ENCODE measurements around the gene PTGR1. TPM values are rescaled to one million over a fixed set of nuclear protein-coding genes. Genes with fewer than 3 reads are reported as not detected.

PTGR1 gene
- total and polyA plus RNA-seq, 3 donors from 2014 or later = 20.9 to 26.6 (median 20.9) TPM

DNA sequence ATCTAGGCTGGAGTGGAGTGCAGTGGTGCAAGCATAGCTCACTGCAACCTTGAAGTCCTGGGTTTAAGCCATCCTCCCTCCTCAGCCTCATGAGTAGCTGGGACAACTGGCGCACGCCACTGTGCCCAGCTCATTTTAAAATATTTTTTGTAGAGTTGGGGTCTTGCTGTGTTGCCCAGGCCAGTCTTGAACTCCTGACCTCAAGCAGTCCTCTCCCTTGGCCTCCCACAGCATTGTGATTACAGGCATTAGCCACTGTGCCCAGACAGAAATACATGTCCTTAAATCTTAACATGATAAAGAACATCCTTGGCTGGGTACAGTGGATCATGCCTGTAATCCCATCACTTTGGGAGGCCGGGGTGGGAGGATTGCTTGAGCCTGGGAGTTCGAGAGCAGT is 67.7 kb downstream of the PTGR1 start:
- intact Hi-C loops (cut with DNase I; ENCODE audit: low total_unique reads) = no loop called here
- Histone ChIP-seq H3K36me3 (ENCODE audit: low read depth, missing control alignments) (no peaks in the 10 kb centered on the region), H3K27ac (no peak overlapping the region), H3K9me3 (no peaks in the 10 kb centered on the region), H3K4me3 (no peak overlapping the region), H3K4me1 (no peaks in the 10 kb centered on the region), H3K27me3 (no peaks in the 10 kb centered on the region)
- 95 to 98% methylated on average over 4 of the region's 4 CpGs for WGBS, 2 donors
- no peak for DNase-seq
- TF ChIP-seq POLR2A (IDR thresholded peaks at IDR 0.05) = no peak
- TF ChIP-seq, protein P1, sequence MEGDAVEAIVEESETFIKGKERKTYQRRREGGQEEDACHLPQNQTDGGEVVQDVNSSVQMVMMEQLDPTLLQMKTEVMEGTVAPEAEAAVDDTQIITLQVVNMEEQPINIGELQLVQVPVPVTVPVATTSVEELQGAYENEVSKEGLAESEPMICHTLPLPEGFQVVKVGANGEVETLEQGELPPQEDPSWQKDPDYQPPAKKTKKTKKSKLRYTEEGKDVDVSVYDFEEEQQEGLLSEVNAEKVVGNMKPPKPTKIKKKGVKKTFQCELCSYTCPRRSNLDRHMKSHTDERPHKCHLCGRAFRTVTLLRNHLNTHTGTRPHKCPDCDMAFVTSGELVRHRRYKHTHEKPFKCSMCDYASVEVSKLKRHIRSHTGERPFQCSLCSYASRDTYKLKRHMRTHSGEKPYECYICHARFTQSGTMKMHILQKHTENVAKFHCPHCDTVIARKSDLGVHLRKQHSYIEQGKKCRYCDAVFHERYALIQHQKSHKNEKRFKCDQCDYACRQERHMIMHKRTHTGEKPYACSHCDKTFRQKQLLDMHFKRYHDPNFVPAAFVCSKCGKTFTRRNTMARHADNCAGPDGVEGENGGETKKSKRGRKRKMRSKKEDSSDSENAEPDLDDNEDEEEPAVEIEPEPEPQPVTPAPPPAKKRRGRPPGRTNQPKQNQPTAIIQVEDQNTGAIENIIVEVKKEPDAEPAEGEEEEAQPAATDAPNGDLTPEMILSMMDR (IDR thresholded peaks at IDR 0.05) = no peak

DNA sequence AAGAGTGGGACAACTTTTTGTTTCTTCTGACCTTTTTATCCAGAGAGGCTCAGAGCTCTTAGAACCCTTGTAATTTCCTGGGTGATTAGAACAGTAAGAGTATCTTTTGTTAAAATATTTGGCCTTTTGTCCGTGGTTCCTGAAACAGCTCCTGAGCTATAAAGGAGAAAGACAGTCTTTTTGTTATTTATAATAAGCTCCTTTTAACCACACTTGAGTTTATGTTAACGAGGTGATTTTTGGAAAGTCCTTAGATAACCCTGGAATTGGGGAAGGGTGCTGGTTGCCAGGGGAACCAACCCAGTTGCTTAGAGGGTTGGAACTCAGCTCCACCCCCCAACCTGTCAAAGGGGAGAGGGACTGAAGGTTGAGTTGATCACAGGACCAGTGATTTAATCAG is 69.7 kb downstream of the PTGR1 start:
- Histone ChIP-seq H3K27me3 (no peaks in the 10 kb centered on the region), H3K4me1 (peaks cover 5% of the 10 kb centered on the region), H3K27ac (no peak overlapping the region), H3K9me3 (no peaks in the 10 kb centered on the region), H3K36me3 (ENCODE audit: low read depth, missing control alignments) (no peaks in the 10 kb centered on the region), H3K4me3 (no peak overlapping the region)
- no peak for TF ChIP-seq POLR2A (IDR thresholded peaks at IDR 0.05)
- TF ChIP-seq, protein P1 (IDR thresholded peaks at IDR 0.05) = no peak
- WGBS, 2 donors = 28 to 70% methylated on average over 2 of the region's 2 CpGs
- no peak for DNase-seq
- intact Hi-C loops (cut with DNase I; ENCODE audit: low total_unique reads) = no loop called here

DNA sequence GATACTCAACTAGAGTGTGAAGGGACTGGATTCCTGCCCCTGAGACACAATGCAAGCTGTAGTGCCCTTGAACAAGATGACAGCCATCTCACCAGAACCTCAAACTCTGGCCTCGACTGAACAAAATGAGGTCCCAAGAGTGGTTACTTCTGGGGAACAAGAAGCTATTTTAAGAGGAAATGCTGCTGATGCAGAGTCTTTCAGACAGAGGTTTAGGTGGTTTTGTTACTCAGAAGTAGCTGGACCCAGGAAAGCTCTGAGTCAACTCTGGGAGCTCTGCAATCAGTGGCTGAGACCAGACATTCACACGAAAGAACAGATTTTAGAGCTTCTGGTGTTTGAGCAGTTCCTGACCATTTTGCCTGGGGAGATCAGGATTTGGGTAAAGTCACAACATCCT is 72.1 kb downstream of the PTGR1 start:
- WGBS, 2 donors = 74 to 92% methylated on average over 2 of the region's 2 CpGs
- no peak overlapping the region for H3K4me3 ChIP-seq
- H3K27ac ChIP-seq = no peak overlapping the region
- TF ChIP-seq, protein P1 (IDR thresholded peaks at IDR 0.05) = no peak
- TF ChIP-seq POLR2A (IDR thresholded peaks at IDR 0.05) = no peak
- no peak for DNase-seq
- H3K36me3 ChIP-seq (ENCODE audit: low read depth, missing control alignments) = no peaks in the 10 kb centered on the region
- no peaks in the 10 kb centered on the region for H3K9me3 ChIP-seq
- H3K27me3 ChIP-seq = no peaks in the 10 kb centered on the region
- peaks cover 5% of the 10 kb centered on the region for H3K4me1 ChIP-seq
- intact Hi-C loops (cut with DNase I; ENCODE audit: low total_unique reads) = no loop called here

DNA sequence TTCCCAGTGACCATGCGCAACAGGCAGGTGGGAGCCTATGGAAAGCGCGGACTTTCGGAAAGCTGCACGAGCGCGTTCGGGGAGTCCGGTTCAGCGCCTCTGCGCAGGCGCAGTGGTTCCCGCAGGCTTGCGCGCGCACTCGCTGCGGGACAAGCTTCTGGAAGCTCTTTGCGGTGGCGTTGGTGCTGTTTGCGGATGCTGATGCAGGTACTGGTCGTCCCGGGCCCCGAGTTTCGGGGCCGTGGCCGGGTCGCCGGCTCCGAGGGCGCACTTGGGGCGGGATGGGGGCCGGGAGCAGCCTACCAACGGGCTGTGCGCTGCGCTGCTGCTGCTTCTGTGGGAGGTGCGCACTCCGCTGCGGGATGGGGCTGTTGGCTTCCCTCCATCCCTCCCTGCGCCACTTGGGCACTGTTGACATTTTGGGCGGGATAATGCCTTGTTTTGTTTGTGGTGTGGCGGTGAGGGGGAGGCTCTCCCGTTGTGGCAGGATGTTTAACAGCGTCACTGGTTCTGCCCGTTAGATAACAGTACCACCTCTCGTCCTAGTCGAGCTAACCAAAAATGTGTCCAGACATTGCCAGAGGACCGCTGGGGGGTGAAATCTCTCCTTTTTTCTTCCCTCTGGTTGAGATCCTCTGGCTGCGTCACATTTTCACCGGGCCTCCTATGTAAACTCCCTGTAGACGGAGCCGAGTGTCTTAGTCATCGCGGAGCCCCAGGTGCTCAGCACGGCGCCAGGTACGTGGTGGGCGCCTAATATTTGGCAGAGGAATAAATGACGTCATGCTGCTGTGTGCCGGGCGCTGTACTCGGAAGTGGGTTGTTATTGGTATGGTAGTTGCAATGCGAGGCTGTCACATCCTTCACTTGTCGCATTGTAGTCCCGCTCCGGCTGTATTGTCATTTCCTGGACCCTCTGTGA is 74.1 kb downstream of the PTGR1 start, which contains the start of gene ZNF483:
Gene ZNF483, plus strand, starts transcription at position 124 of the 922 bp plus-strand sequence. CDS start 2,217 bp downstream, outside the sequence.
- Histone ChIP-seq H3K4me1 (peaks cover 5% of the 10 kb centered on the region), H3K27ac (peak within 1 kb of the TSS; percentile 73 to 77), H3K9me3 (no peaks in the 10 kb centered on the region), H3K36me3 (ENCODE audit: low read depth, missing control alignments) (no peaks in the 10 kb centered on the region), H3K4me3 (peak within 1 kb of the TSS; percentile 70 to 89), H3K27me3 (no peaks in the 10 kb centered on the region)
- no peak for TF ChIP-seq POLR2A (IDR thresholded peaks at IDR 0.05)
- TF ChIP-seq, protein P1 (IDR thresholded peaks at IDR 0.05) = no peak
- intact Hi-C loops (cut with DNase I; ENCODE audit: low total_unique reads) = no loop called here
- peak; percentile 88 for DNase-seq
- 1% methylated on average over 25 to 65 of the region's 66 CpGs for WGBS, 2 donors
